CD4-positive, alpha-beta T cell treated with Interleukin-6 for 4 hours (primary cell): ENCODE data around the gene KRTAP9-7.
A peak's percentile ranks its signal among the peaks of the same experiment; 100 is the strongest.

Experiments used
- DNase-seq: peaks from one replicate; pipeline ENCODE4 v3.0.0-alpha.2; 2020; ENCODE audit warnings: mixed read lengths

Gene KRTAP9-7

GRCh38 chr17:41278176-41278955 is 2.9 kb downstream of the KRTAP9-7 start:
- DNase-seq: no peak

- DNase-seq: no peak
These were observed 8.5 kb downstream of the KRTAP9-7 start for GRCh38 chr17:41284043-41284442.

- no peak for DNase-seq
These were observed 9.0 kb downstream of the KRTAP9-7 start for GRCh38 chr17:41284546-41284945.

- DNase-seq: no peak
These were observed 11.6 kb downstream of the KRTAP9-7 start for GRCh38 chr17:41287050-41287449.

- no peak for DNase-seq
These were observed 18.5 kb downstream of the KRTAP9-7 start for GRCh38 chr17:41294016-41294415.

- DNase-seq: no peak
These were observed 21.3 kb downstream of the KRTAP9-7 start for GRCh38 chr17:41296846-41297245.

- no peak for DNase-seq
These were observed 23.1 kb downstream of the KRTAP9-7 start for GRCh38 chr17:41298458-41299135.

- DNase-seq: no peak
These were observed 25.8 kb downstream of the KRTAP9-7 start for GRCh38 chr17:41301204-41301790.

GRCh38 chr17:41301916-41302901 is 26.7 kb downstream of the KRTAP9-7 start, which contains the start of gene KRTAP29-1:
Gene KRTAP29-1, minus strand, starts transcription at chr17:41302851. Its CDS starts 0 bp downstream, at chr17:41302851.
- DNase-seq: no peak

GRCh38 chr17:41302981-41303380 is 27.5 kb downstream of the KRTAP9-7 start:
- no peak for DNase-seq

- no peak for DNase-seq
These were observed 28.6 kb downstream of the KRTAP9-7 start for GRCh38 chr17:41304091-41304490.

GRCh38 chr17:41307647-41308046 is 32.1 kb downstream of the KRTAP9-7 start:
- no peak for DNase-seq

- peak; percentile 89 for DNase-seq
These were observed 32.9 kb downstream of the KRTAP9-7 start for GRCh38 chr17:41308251-41308917.

- DNase-seq: peak; percentile 69
These were observed 33.4 kb downstream of the KRTAP9-7 start, which contains the start of gene KRTAP16-1 for GRCh38 chr17:41308918-41309359. Gene KRTAP16-1, minus strand, starts transcription at chr17:41309309. Its CDS starts 56 bp downstream, at chr17:41309253.

GRCh38 chr17:41311111-41311510 is 35.6 kb downstream of the KRTAP9-7 start:
- DNase-seq: no peak

GRCh38 chr17:41315204-41315794 is 39.8 kb downstream of the KRTAP9-7 start, which contains the start of gene KRTAP17-1:
Gene KRTAP17-1, minus strand, starts transcription at chr17:41315710. Its CDS starts 60 bp downstream, at chr17:41315650.
- DNase-seq: no peak

GRCh38 chr17:41315814-41316445 is 40.4 kb downstream of the KRTAP9-7 start:
- no peak for DNase-seq

GRCh38 chr17:41318231-41318630 is 42.7 kb downstream of the KRTAP9-7 start:
- no peak for DNase-seq

GRCh38 chr17:41322094-41322902 is 46.8 kb downstream of the KRTAP9-7 start:
- DNase-seq: peak; percentile 32
